SK-N-SH treated with all-trans-retinoic acid at 6 μM for 48 hours (cell line): Measurements from ENCODE around the gene GJA3.

Experiments used
- ATAC-seq: fragments of 200-7000 bp; cut with Tn5 transposase; 3 replicates; pipeline ENCODE4 v1.9.1; 2020; ENCODE audit warnings: mild to moderate bottlenecking, moderate library complexity
- ARNTL ChIP-seq: fragments of 450-650 bp; formaldehyde crosslinking; IDR thresholded peaks from 2 replicates; pipeline ENCODE4 v1.5.0; 2020; ENCODE audit warnings: low read depth, mild to moderate bottlenecking, moderate library complexity, borderline replicate concordance
- BACH2 ChIP-seq: fragments of 250-450 bp; sonication (Bioruptor Pico); IDR thresholded peaks from 2 replicates; pipeline ENCODE4 v1.9.0; 2021; ENCODE audit warnings: mild to moderate bottlenecking, borderline replicate concordance
- CSDC2 ChIP-seq: fragments of 250-450 bp; sonication (Bioruptor Pico); IDR thresholded peaks from 2 replicates; pipeline ENCODE4 v1.5.0; 2020; ENCODE audit warnings: mild to moderate bottlenecking, moderate library complexity
- ISL1 ChIP-seq: fragments of 250-450 bp; sonication (Bioruptor Pico); IDR thresholded peaks from 2 replicates; pipeline ENCODE4 v2.1.2; 2022; ENCODE audit warnings: mild to moderate bottlenecking, moderate library complexity
- PATZ1 ChIP-seq: fragments of 250-450 bp; sonication (Bioruptor Pico); IDR thresholded peaks from 2 replicates; pipeline ENCODE4 v1.8.0; 2020; ENCODE audit warnings: mild to moderate bottlenecking, moderate library complexity, borderline replicate concordance
- PPARA ChIP-seq: fragments of 250-450 bp; sonication (Bioruptor Pico); IDR thresholded peaks from 2 replicates; pipeline ENCODE4 v1.5.0; 2020; ENCODE audit warnings: mild to moderate bottlenecking, borderline replicate concordance
- RARB ChIP-seq: fragments of 250-450 bp; sonication (Bioruptor Pico); IDR thresholded peaks from 2 replicates; pipeline ENCODE4 v1.8.0; 2021; ENCODE audit warnings: mild to moderate bottlenecking, moderate library complexity
- TOX ChIP-seq: fragments of 250-450 bp; sonication (Bioruptor Pico); IDR thresholded peaks from 2 replicates; pipeline ENCODE4 v1.8.0; 2021; ENCODE audit warnings: mild to moderate bottlenecking, moderate library complexity, borderline replicate concordance
- TSHZ2 ChIP-seq: fragments of 250-450 bp; sonication (Bioruptor Pico); IDR thresholded peaks from 2 replicates; pipeline ENCODE4 v1.5.0; 2020; ENCODE audit warnings: mild to moderate bottlenecking, moderate library complexity
- ZC3H10 ChIP-seq: fragments of 250-450 bp; sonication (Bioruptor Pico); IDR thresholded peaks from 2 replicates; pipeline ENCODE4 v1.5.1; 2021; ENCODE audit warnings: mild to moderate bottlenecking, moderate library complexity
- ZFP3 ChIP-seq: fragments of 250-450 bp; sonication (Bioruptor Pico); IDR thresholded peaks from 2 replicates; pipeline ENCODE4 v1.5.0; 2020; ENCODE audit warnings: mild to moderate bottlenecking, moderate library complexity
- ZFP30 ChIP-seq: fragments of 450-650 bp; formaldehyde crosslinking; IDR thresholded peaks from 2 replicates; pipeline ENCODE4 v1.5.0; 2022; ENCODE audit warnings: mild to moderate bottlenecking, moderate library complexity
- ZNF565 ChIP-seq: fragments of 450-650 bp; formaldehyde crosslinking; conservative IDR thresholded peaks from 2 replicates; pipeline ENCODE4 v1.5.0; 2020; ENCODE audit warnings: low read depth, mild to moderate bottlenecking, moderate library complexity
- ZNF70 ChIP-seq: fragments of 450-650 bp; formaldehyde crosslinking; IDR thresholded peaks from 2 replicates; pipeline ENCODE4 v1.5.0; 2020; ENCODE audit warnings: mild to moderate bottlenecking, moderate library complexity
- TF ChIP-seq, protein P1 (sequence below): fragments of 250-450 bp; sonication (Bioruptor Pico); IDR thresholded peaks from 2 replicates; pipeline ENCODE4 v1.8.0; 2021; ENCODE audit warnings: low read depth, mild to moderate bottlenecking, moderate library complexity, borderline replicate concordance
- TF ChIP-seq, protein P2 (sequence below): fragments of 250-450 bp; sonication (Bioruptor Pico); IDR thresholded peaks from 2 replicates; pipeline ENCODE4 v1.5.1; 2020; ENCODE audit warnings: low read depth, mild to moderate bottlenecking, moderate library complexity
- TF ChIP-seq, protein P3 (sequence below): fragments of 250-450 bp; sonication (Bioruptor Pico); IDR thresholded peaks from 2 replicates; pipeline ENCODE4 v1.5.1; 2021; ENCODE audit warnings: mild to moderate bottlenecking, moderate library complexity

The GJA3 gene

DNA sequence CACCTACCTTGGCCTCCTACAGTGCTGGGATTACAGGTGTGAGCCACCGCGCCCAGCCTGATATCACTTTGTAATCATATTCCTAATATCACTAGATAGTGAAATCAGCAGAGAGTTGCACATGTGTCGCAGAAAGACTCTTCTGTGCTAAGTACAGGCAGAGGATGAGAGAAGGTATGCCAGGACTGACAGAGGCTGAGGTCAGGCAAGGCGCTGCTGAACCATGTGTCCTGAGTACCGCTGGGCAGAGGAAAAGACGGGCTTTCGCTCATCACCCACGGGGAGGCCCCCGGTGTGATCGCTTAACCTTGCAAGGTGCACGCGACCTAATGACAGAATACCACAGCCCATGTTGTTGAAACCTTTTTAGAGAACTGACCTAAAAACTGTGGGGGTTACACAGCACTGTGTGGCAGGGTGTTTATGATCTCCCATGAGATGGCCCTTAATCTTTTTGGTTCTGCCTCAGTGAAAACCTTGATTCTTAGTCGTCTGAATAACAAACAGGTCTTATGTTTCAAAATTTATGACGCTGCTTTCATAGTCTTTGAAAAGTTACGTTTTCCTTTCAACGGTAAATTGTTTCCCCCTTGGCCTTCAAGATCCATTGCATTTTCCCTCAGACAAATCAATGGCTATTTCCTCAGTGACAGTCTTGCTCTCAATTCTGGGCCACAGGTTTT is 12.2 kb downstream of the GJA3 start (continued):
- TF ChIP-seq TSHZ2 (CRISPR knock-in tag) (no peak), RARB (CRISPR knock-in tag) (no peak), ZFP30 (CRISPR knock-in tag) (no peak), TOX (CRISPR knock-in tag) (no peak)

- TF ChIP-seq, protein P1, sequence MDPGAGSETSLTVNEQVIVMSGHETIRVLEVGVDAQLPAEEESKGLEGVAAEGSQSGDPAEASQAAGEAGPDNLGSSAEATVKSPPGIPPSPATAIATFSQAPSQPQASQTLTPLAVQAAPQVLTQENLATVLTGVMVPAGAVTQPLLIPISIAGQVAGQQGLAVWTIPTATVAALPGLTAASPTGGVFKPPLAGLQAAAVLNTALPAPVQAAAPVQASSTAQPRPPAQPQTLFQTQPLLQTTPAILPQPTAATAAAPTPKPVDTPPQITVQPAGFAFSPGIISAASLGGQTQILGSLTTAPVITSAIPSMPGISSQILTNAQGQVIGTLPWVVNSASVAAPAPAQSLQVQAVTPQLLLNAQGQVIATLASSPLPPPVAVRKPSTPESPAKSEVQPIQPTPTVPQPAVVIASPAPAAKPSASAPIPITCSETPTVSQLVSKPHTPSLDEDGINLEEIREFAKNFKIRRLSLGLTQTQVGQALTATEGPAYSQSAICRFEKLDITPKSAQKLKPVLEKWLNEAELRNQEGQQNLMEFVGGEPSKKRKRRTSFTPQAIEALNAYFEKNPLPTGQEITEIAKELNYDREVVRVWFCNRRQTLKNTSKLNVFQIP (CRISPR knock-in tag): no peak
- TF ChIP-seq ISL1 (CRISPR knock-in tag) (no peak), ZNF70 (CRISPR knock-in tag) (no peak), RARB (CRISPR knock-in tag) (no peak), TSHZ2 (CRISPR knock-in tag) (no peak), TOX (CRISPR knock-in tag) (no peak), ZFP3 (CRISPR knock-in tag) (no peak), BACH2 (CRISPR knock-in tag) (no peak), CSDC2 (CRISPR knock-in tag) (no peak), PATZ1 (CRISPR knock-in tag) (no peak), ZNF565 (CRISPR knock-in tag) (no peak), PPARA (CRISPR knock-in tag) (no peak), ARNTL (CRISPR knock-in tag) (no peak), ZC3H10 (CRISPR knock-in tag) (no peak), ZFP30 (CRISPR knock-in tag) (no peak)
- TF ChIP-seq, protein P2, sequence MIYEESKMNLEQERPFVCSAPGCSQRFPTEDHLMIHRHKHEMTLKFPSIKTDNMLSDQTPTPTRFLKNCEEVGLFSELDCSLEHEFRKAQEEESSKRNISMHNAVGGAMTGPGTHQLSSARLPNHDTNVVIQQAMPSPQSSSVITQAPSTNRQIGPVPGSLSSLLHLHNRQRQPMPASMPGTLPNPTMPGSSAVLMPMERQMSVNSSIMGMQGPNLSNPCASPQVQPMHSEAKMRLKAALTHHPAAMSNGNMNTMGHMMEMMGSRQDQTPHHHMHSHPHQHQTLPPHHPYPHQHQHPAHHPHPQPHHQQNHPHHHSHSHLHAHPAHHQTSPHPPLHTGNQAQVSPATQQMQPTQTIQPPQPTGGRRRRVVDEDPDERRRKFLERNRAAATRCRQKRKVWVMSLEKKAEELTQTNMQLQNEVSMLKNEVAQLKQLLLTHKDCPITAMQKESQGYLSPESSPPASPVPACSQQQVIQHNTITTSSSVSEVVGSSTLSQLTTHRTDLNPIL (CRISPR knock-in tag): no peak
- TF ChIP-seq, protein P3, sequence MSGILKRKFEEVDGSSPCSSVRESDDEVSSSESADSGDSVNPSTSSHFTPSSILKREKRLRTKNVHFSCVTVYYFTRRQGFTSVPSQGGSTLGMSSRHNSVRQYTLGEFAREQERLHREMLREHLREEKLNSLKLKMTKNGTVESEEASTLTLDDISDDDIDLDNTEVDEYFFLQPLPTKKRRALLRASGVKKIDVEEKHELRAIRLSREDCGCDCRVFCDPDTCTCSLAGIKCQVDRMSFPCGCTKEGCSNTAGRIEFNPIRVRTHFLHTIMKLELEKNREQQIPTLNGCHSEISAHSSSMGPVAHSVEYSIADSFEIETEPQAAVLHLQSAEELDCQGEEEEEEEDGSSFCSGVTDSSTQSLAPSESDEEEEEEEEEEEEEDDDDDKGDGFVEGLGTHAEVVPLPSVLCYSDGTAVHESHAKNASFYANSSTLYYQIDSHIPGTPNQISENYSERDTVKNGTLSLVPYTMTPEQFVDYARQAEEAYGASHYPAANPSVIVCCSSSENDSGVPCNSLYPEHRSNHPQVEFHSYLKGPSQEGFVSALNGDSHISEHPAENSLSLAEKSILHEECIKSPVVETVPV (CRISPR knock-in tag): no peak
- no peak for ATAC-seq
These were observed 14.5 kb downstream of the GJA3 start for GRCh38 chr13:20146381-20146780.
